Pulmonary artery endothelial cell (primary cell): Measurements from ENCODE around the gene MYL11. TPM values are rescaled to one million over a fixed set of nuclear protein-coding genes. Genes with fewer than 3 reads are reported as not detected.

ENCODE experiments used
- DNase-seq: peaks from one replicate; pipeline ENCODE4 v3.0.0-alpha.2; 2011; ENCODE audit warnings: low read depth, low spot score
- total RNA-seq: library from RNA; depleted of rRNA; stranded (reverse); fragments of >200 nt; gene quantifications from 2 replicates; pipeline ENCODE4 v1.2.3, GENCODE V29; 2014

The MYL11 gene
- total RNA-seq, 1 donor from 2014 or later = not detected

- DNase-seq = no peak
Measured at GRCh38 chr16:30416624-30417528, 42.3 kb downstream of the MYL11 start.

GRCh38 chr16:30417529-30418349 lies 43.1 kb downstream of the MYL11 start:
- DNase-seq = peak; percentile 84

- no peak for DNase-seq
Measured at GRCh38 chr16:30418350-30419181, 44.0 kb downstream of the MYL11 start.

GRCh38 chr16:30421010-30421409 lies 46.4 kb downstream of the MYL11 start:
- DNase-seq = no peak

Other genes with a start within 250 kb of the MYL11 start
- gene CORO1A, start 191.2 kb upstream of the MYL11 start, total RNA-seq = 1.8 and 2.0 TPM in 2 replicates
- gene BOLA2B, start 181.1 kb upstream of the MYL11 start, total RNA-seq = 19.9 and 25.6 TPM in 2 replicates
- gene SLX1A, start 180.9 kb upstream of the MYL11 start, total RNA-seq = 30.5 and 55.9 TPM in 2 replicates
- gene SULT1A3, start 175.5 kb upstream of the MYL11 start, total RNA-seq = 1.6 and 2.5 TPM in 2 replicates
- gene NPIPB13, start 126.3 kb upstream of the MYL11 start, total RNA-seq = 0.46 and 1.4 TPM in 2 replicates
- 34.6 and 43.3 TPM in 2 replicates for gene CD2BP2, start 19.5 kb upstream of the MYL11 start, total RNA-seq
- 32.2 and 43.0 TPM in 2 replicates for gene TBC1D10B, start 4.3 kb upstream of the MYL11 start, total RNA-seq
- 0.13 TPM in 1 of 2 replicates, not detected in the other for gene SEPTIN1, start 7.8 kb downstream of the MYL11 start, total RNA-seq
- gene ZNF48, start 20.6 kb downstream of the MYL11 start, total RNA-seq = 13.6 and 15.6 TPM in 2 replicates
- 7.9 and 8.4 TPM in 2 replicates for gene ZNF771, start 32.8 kb downstream of the MYL11 start, total RNA-seq
- gene DCTPP1, start 55.2 kb downstream of the MYL11 start, total RNA-seq = 37.5 and 38.2 TPM in 2 replicates
- gene SEPHS2, start 71.1 kb downstream of the MYL11 start, total RNA-seq = 16.6 and 18.3 TPM in 2 replicates
- under 0.01 TPM in 1 of 2 replicates, not detected in the other for gene ITGAL, start 97.9 kb downstream of the MYL11 start, total RNA-seq
- 21.2 and 21.6 TPM in 2 replicates for gene ZNF768, start 151.8 kb downstream of the MYL11 start, total RNA-seq
- gene ZNF747, start 160.1 kb downstream of the MYL11 start, total RNA-seq = 5.7 and 7.0 TPM in 2 replicates
- gene ZNF764, start 183.6 kb downstream of the MYL11 start, total RNA-seq = 4.3 and 4.5 TPM in 2 replicates
- 6.7 and 7.4 TPM in 2 replicates for gene ZNF688, start 196.9 kb downstream of the MYL11 start, total RNA-seq
- 8.0 and 9.4 TPM in 2 replicates for gene ZNF785, start 210.9 kb downstream of the MYL11 start, total RNA-seq
- gene ZNF689, start 235.6 kb downstream of the MYL11 start, total RNA-seq = 4.3 and 5.0 TPM in 2 replicates